ENCODE results near the gene MS4A10. TPM values are rescaled to one million over a fixed set of nuclear protein-coding genes. Genes with fewer than 3 reads are reported as not detected.

Gene MS4A10
- total RNA-seq, 4 donors from 2014 or later = not detected

- no peak for TF ChIP-seq CTCF (IDR thresholded peaks at IDR 0.05; ENCODE audit: low read depth)
These were observed 18.3 kb downstream of the MS4A10 start for GRCh38 chr11:60803273-60803936.

- no peak for TF ChIP-seq CTCF (IDR thresholded peaks at IDR 0.05; ENCODE audit: low read depth)
These were observed 24.1 kb downstream of the MS4A10 start for GRCh38 chr11:60809249-60809648.

GRCh38 chr11:60809691-60810090 is 24.6 kb downstream of the MS4A10 start:
- no peak for TF ChIP-seq CTCF (IDR thresholded peaks at IDR 0.05; ENCODE audit: low read depth)

GRCh38 chr11:60810151-60810550 is 25.0 kb downstream of the MS4A10 start:
- no peak for TF ChIP-seq CTCF (IDR thresholded peaks at IDR 0.05; ENCODE audit: low read depth)

GRCh38 chr11:60810569-60810968 is 25.4 kb downstream of the MS4A10 start:
- no peak for TF ChIP-seq CTCF (IDR thresholded peaks at IDR 0.05; ENCODE audit: low read depth)

- no peak for TF ChIP-seq CTCF (IDR thresholded peaks at IDR 0.05; ENCODE audit: low read depth)
These were observed 28.2 kb downstream of the MS4A10 start for GRCh38 chr11:60813324-60813723.

- TF ChIP-seq CTCF (IDR thresholded peaks at IDR 0.05; ENCODE audit: low read depth) = no peak
These were observed 29.0 kb downstream of the MS4A10 start for GRCh38 chr11:60814112-60814511.

All from subcutaneous adipose tissue (tissue), 4 donors.